GM21390 (cell line): ENCODE measurements around the gene NAP1L1.

Experiments
- ATAC-seq: cut with Tn5 transposase; IDR thresholded peaks from one replicate; pipeline ENCODE4 v1.9.1; 2021; ENCODE audit not compliant: unreplicated experiment

The NAP1L1 gene

GRCh38 chr12:76041406-76041805, 43.1 kb downstream of the NAP1L1 start:
- no peak for ATAC-seq

DNA sequence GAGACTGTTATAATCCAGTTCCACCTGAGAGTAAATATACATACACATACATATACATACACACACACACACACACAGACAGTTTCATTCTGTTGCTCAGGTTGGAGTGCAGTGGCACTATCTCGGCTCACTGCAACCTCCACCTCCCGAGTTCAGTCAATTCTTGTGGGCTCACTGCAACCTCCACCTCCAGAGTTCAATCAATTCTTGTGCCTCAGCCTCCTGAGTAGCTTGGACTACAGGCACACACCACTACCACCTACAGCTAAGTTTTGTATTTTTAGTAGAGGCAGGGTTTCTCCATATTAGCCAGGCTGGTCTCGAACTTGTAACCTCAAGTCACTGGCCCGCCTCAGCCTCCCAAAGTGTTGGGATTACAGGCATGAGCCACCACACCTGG, 44.0 kb downstream of the NAP1L1 start:
- ATAC-seq: no peak

DNA sequence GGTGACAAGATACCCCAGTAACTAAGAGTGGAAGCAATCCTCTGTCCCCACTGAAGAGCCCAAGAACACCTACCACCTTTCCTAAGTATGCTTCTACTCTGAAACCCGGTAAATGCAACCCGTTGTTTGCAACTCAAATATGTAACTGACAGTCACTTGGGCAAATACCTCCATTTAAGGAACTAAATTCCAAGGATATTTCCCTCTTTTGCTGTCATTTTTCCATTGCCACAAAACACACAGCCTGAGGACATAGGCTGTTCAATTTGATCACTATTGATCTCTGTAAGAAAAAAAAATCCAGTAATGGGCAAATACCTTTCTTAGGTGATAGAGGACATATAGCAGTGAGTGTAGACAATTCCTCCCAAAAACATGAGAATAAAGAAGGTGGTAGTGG, 46.3 kb downstream of the NAP1L1 start:
- ATAC-seq: no peak

- ATAC-seq: peak; percentile 63
These were observed 47.1 kb downstream of the NAP1L1 start for GRCh38 chr12:76037130-76038103.

- ATAC-seq: no peak
These were observed 49.4 kb downstream of the NAP1L1 start for GRCh38 chr12:76035045-76035444.

GRCh38 chr12:76033081-76034011, 51.1 kb downstream of the NAP1L1 start:
- no peak for ATAC-seq

DNA sequence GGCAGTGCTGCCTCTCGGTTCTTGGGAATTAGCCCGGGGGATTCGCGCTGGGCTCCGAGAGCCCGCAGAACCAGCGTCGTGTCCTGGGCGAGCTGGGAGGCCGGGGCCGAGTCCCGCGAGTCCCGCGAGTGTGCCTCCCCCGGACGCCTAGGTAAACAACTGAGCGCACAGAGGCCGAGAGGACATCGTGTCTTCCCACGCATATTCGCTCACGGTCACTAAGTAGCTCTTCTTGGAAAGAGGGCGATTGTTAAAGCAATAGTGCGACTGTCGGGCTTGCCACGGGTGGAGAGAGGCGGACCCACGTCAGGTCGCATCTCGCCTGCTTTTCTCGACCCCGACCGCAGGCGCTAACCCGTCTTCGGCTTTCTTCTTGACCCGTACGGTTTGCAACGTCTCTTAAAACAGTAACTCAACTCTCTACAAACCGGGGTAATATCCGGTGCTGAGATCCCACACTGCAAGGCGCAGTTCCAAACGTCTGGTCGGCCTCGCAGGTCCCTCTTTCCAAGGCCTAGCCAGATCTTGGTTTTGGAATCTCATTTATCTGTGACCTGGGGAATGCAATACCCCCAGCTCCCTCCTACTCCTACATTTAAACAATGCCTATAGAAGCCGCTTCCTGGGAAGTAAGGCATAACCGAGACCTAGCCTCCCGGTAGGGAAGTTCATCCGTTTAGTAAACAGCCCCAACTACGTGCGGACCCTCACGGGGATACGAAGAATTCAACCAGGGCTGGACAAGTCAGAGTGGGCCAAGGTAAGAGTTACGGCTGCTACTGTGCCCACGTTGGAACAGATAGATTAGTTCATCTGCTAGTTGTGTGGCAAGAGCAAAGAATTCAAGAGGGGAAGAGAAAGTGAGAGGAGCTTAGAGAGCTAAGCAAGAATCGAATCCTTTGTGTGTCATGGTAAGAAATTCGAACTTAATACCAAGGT, 52.2 kb downstream of the NAP1L1 start:
- ATAC-seq: peak; percentile 27

- peak; percentile 84 for ATAC-seq
These were observed 53.0 kb downstream of the NAP1L1 start, which contains the start of gene PHLDA1 for GRCh38 chr12:76031414-76032042. PHLDA1 (minus strand) TSS chr12:76031776.

GRCh38 chr12:76031081-76031413, 53.4 kb downstream of the NAP1L1 start:
- ATAC-seq: no peak

DNA sequence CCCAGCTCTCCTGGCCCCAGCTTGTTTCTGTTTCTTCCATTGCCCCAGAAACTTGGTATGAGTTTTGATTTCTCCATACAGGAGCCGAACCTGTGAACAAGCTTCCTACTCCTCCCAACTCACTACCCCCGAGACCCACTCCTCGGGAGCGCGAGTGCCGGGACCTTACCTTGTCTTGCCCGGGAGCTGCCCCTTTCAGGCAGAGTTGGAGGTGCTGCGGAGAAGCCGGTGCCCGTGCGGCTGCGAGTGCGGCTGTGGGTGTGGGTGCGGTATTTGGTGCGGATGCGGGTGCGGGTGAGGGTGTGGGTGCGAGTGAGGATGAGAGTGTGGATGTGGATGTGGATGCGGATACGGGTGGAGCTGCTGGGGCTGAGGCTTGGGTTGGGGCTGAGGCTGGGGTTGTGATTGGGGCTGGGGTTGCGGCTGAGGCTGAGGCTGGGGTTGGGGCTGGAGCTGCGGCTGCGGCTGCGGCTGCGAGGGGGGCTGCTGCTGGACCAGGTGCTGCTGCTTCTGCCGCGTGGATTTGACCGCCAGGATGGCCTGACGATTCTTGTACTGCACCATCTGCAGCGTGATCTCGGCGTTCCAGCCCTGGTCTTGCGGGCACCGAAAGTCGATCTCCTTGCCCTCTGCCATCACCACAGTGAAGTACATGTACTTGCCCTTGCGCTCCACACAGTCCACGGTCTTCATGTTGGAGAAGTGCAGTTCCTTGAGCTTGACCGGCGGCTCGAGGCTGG, 54.0 kb downstream of the NAP1L1 start:
- no peak for ATAC-seq

DNA sequence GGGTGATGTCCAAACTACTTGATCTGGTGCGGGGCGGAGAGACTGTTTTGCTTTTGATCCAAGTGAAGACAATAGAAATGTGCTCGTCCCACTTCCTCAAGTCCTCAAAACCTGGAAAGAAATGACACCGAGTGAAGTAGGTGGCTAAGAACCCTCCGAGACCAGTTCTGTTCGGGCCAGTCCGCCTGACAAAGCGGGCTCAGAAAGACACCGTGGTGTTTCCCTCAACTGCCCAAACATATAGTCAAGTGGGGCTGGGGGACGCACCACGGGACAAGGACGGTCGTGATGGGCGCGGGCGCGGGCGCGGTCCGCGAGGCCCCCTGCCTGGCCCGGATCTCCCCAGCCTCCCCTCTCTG, 54.5 kb downstream of the NAP1L1 start:
- ATAC-seq: no peak

GRCh38 chr12:76028571-76029277, 55.8 kb downstream of the NAP1L1 start:
- no peak for ATAC-seq

DNA sequence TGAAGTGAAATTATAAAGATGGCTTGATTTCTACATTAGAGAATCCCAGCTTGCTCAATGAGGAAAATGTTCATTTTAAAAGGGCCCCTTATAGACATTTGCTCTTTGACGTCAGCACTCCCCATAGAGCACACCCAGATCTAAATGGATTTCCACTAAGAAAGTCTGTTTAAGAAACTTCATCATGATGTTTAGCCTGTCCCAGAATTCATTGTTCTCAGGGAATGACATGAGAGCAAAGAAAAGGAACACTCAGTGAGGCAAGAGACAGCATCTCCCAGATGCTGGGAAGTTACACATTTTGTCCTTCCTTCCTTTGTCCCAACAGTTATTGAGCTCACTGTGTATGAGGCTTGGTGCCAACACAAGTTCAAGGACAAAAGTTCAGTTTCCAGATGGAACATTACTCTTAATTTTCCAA, 57.8 kb downstream of the NAP1L1 start:
- ATAC-seq: no peak

GRCh38 chr12:76025601-76026575, 58.6 kb downstream of the NAP1L1 start:
- ATAC-seq: no peak

DNA sequence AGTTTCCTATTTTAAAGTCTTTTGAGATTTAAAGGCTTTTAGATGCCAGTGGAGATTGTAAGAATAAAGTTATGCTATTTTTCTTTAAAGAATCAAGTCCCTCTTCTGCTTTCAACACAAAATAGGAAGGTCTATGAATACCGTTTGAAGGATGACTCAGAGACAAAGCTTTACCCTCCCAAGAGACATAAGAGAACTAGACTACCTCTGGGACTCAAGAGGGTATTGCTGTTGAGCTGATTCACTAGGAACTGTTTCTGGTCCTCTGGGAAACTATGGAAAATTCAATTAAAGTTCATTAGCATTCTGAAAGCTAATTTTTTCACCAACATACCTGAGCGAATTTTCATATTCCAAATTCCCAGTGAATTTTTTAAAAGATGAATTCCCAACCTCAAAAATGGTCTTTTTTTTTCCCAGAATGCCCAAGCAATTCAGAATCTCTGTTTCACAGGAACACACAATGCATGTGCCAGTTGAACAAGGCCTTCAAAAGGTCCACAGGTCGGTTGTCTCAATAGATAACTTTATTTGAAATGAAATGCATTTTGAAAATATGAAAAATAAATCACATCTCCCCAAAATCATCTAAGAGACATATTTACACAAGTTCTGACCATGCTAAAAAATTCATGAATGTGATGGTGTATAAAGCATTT, 59.4 kb downstream of the NAP1L1 start:
- no peak for ATAC-seq

DNA sequence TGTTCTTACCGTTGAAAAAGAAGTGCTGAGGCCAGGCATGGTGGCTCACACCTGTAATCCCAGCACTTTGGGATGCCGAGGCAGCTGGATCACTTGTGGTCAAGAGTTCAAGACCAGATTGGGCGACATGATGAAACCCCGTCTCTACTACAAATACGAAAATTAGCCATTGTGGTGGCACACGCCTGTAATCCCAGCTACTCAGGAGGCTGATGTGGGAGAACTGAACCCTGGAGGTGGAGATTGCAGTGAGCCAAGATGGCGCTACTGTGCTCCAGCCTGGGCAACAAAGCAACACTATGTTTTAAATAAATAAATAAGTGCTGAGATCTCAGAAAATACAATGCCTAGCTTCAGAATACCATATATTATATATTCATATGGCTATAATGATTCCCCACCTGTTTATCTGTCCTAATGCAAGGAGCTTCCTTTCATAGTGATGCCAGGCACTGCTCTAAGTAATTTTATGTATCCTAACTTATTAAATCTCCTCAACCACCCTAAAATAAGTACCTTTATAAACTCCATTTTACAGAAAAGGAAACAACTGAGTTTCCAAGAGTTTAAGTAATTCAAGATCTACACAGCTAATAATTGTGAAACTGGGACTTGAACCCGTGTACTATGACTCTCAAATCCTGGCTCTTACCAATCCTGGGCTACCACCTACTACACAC, 60.2 kb downstream of the NAP1L1 start:
- no peak for ATAC-seq
